ENCODE data around the gene CDH20.

Gene CDH20

GRCh38 chr18:61570070-61570469, 236.8 kb downstream of the CDH20 start:
- in situ Hi-C loops (cut with HindIII; ENCODE audit: low sequenced_read_pairs) = no loop called here

GRCh38 chr18:61572084-61572655, 238.9 kb downstream of the CDH20 start:
- in situ Hi-C loops (cut with HindIII; ENCODE audit: low sequenced_read_pairs) = no loop called here

DNA sequence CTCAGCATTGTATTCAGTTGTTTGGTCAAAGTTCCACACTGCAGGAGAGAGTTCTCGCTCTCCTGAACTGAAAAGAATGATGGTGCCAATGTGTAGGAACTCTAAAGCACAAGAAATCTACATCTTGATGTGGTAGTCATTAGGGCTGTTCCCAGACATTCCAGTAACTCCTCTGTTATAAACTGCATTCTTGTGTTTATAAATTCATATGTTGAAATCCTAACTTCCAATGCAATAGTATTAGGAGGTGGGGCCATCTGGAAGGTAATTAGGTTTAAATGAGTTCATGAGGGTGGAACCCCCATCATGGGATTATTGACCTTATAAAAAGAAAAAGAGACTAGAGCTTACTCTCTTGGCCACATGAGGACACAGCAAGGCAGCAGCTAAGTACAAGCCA, 239.6 kb downstream of the CDH20 start:
- in situ Hi-C loops (cut with HindIII; ENCODE audit: low sequenced_read_pairs) = no loop called here

DNA sequence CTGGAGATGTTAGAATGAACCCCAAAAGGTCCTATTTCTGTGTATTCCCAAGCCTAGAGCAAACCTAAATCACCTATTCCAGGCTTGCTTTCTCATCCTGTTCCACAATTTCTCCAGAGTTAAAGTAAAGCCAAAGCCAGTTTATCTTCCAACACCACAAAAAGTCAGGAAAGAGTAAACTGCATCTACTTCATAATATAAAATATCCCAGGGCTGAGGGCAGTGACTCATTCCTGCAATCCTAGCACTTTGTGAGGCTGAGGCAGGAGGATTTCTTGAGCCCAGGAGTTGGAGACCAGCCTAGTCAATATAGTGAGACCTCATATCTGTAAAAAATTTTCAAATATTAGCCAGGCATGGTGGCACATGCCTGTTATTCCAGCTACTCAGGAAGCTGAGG, 241.4 kb downstream of the CDH20 start:
- in situ Hi-C loops (cut with HindIII; ENCODE audit: low sequenced_read_pairs) = no loop called here

DNA sequence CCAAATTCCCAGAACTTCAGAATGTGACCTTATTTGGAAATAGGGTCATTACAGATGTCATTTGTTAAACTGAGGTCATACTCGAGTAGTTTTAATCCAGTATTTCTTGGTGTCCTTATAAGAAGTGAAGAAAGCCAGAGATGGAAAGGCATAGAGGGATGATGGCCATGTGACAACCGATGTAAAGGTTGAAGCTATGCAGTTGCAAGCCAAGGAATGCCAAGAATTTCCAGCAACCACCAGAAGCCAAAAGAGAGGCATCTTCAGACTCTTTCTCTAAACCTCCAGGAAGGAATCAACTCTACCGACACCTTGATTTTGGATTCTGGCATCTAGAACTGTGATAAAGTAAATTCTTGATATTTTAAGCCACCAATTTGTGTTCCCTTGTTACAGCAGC, 242.2 kb downstream of the CDH20 start:
- in situ Hi-C loops (cut with HindIII; ENCODE audit: low sequenced_read_pairs) = no loop called here

GRCh38 chr18:61578846-61579245, 245.6 kb downstream of the CDH20 start:
- in situ Hi-C loops (cut with HindIII; ENCODE audit: low sequenced_read_pairs) = no loop called here

DNA sequence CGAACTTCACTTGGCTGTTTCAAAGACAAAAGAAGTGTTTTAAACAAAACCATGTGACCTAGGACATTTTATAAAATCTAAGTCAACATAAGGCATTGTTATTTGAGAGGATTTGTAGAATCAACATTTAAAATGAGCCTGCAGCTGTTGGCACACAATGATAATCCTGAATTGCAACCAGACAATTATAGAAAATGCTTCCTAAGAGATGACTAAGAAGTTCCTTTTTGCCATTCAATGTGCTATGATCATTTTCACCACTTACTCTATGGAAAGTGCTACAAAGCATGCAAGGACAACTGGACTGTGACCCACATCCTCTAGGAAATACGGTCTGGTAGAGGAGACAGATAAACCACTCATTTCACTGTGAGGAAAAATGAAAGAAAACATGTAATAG, 246.4 kb downstream of the CDH20 start:
- in situ Hi-C loops (cut with HindIII; ENCODE audit: low sequenced_read_pairs) = no loop called here

GRCh38 chr18:61580046-61580445, 246.8 kb downstream of the CDH20 start:
- in situ Hi-C loops (cut with HindIII; ENCODE audit: low sequenced_read_pairs) = no loop called here

DNA sequence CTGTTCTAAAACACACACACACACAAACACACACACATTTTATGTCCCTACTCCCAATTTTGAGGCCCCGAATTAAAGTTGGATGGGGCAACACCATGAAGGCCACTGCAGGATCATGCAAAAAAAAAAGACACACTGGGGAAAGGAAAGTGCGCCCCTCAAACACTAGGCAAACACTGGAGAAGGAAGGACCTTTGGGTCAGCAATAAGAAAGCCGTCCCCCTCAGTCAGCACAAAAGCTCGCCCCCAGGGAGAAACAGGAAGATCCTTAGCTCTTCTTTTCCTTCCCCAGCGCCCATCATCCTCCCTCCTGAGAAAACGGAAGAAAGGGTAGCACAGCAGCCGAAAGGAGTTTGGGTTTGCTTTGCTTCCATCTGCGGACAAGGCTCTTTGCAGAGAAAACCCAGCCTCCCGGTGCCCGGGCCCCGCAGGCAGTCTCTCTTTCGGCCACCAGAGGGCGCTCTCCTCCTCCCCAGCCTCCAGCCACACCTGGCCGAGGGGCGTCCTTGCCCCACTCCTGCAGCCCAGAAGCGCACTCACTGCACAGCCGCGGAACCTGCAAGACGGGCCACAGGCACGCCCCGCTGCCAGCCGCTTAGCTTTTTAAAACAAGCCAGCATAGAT, 248.5 kb downstream of the CDH20 start:
- in situ Hi-C loops (cut with HindIII; ENCODE audit: low sequenced_read_pairs) = no loop called here

GRCh38 chr18:61582202-61582710, 249.0 kb downstream of the CDH20 start:
- in situ Hi-C loops (cut with HindIII; ENCODE audit: low sequenced_read_pairs) = no loop called here

GRCh38 chr18:61583548-61583947, 250.3 kb downstream of the CDH20 start:
- in situ Hi-C loops (cut with HindIII; ENCODE audit: low sequenced_read_pairs) = no loop called here

- in situ Hi-C loops (cut with HindIII; ENCODE audit: low sequenced_read_pairs) = no loop called here
Observed at GRCh38 chr18:61587865-61588264, 254.6 kb downstream of the CDH20 start.

DNA sequence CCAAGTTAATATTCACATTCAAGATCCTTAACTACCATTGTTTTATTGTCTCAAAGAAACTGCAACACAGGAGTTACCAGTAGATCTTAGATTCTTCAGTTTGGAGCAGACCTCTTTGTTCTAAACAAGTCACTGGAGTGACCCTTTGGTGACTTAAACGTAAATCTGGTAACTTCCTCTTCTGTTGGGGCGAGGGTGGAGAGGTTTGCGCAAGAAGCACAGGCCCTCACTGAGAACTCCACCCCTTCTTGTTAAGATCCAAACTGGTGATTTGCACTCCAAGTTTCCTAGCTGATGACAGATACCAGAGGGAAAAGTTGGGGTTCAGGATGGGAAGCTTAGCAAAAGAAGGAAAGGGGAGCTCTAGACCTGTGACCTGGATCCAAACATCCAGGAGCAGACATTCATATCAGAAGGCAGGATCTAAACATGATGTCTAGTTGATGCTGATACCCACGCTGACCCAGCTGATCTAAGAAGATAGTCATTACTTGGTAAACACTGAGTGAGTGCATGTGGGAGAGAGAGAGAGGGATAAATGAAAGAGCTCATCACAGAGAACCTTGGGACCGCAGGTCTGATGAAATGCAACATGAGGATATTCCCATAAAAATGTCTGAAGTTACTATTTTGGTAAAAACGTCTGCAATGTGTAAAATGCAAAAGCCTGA, 256.0 kb downstream of the CDH20 start:
- in situ Hi-C loops (cut with HindIII; ENCODE audit: low sequenced_read_pairs) = no loop called here

GRCh38 chr18:61589724-61590065, 256.5 kb downstream of the CDH20 start:
- in situ Hi-C loops (cut with HindIII; ENCODE audit: low sequenced_read_pairs) = no loop called here

DNA sequence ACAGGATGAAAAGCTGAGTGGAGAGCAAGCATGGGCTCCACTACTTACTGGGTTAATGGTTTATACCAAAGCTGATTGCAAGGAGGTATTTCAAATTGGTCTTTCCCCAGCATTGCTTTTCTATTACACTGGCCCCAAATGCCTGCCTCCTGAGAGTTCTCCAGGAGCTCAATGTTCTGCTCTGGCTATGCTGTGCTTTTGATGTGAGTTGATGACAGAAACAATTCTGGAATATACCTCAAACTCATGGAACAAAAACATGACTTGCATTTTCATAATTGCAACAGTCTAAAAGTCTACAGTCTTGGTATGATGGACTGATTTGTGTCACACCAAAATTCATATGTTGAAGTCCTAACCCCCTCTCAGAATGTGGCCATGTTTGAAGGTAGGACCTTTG, 258.0 kb downstream of the CDH20 start:
- in situ Hi-C loops (cut with HindIII; ENCODE audit: low sequenced_read_pairs) = no loop called here

DNA sequence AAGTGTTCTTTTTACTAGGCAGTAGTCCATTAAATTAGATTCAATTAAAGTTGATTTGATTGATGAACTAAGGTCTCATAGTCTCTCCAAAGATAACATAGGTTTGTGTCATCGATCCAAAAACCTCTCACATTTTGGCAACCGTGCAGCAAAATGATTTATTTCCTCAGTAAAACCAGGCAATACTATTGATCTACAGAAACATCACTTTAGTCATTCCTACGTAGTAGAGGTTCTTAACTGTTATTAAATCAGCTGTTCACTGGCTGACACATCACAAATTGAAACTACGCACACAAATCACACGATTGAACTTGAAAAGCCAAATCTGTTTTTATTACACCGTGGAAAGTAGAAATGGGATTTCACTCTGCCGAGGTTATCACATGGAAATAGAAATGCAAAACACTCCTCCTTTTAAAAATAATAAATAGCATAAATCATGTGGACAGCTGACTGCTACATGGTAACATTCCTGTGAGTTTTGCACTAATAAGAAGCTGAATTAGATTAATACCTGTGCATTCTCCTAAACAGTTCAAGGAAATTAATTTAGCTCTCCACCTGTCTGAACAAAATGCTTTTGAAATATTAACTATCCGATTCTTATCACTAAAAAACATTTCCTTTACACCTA, 262.5 kb downstream of the CDH20 start:
- in situ Hi-C loops (cut with HindIII; ENCODE audit: low sequenced_read_pairs) = loop anchor here (5.0 kb wide), 1 partner anchor 48 kb away; no protein-coding TSS in a partner anchor

GRCh38 chr18:61596296-61596695, 263.1 kb downstream of the CDH20 start:
- in situ Hi-C loops (cut with HindIII; ENCODE audit: low sequenced_read_pairs) = loop anchor here (5.0 kb wide), 1 partner anchor 49 kb away; no protein-coding TSS in a partner anchor

GRCh38 chr18:61597316-61597715, 264.1 kb downstream of the CDH20 start:
- in situ Hi-C loops (cut with HindIII; ENCODE audit: low sequenced_read_pairs) = loop anchor here (5.0 kb wide), 1 partner anchor 50 kb away; no protein-coding TSS in a partner anchor

GRCh38 chr18:61600422-61600821, 267.2 kb downstream of the CDH20 start:
- in situ Hi-C loops (cut with HindIII; ENCODE audit: low sequenced_read_pairs) = no loop called here

- in situ Hi-C loops (cut with HindIII; ENCODE audit: low sequenced_read_pairs) = no loop called here
Observed at GRCh38 chr18:61602836-61603235, 269.6 kb downstream of the CDH20 start.

All from endothelial cell of hepatic sinusoid (primary cell).